Right ventricle myocardium superior (tissue), 1 donor: ENCODE data around the gene INPP5K. TPM values are rescaled to one million over a fixed set of nuclear protein-coding genes. Genes with fewer than 3 reads are reported as not detected.
"Not testable (repeated sequence)": the region's sequence is repeated elsewhere in the genome, so short reads cannot be mapped to it uniquely, and the experiment has no call there.

Source experiments
- ATAC-seq: fragments of 200-7000 bp; cut with Tn5 transposase; one replicate; pipeline ENCODE4 v1.9.1; 2020; ENCODE audit warnings: mild to moderate bottlenecking; ENCODE audit not compliant: poor library complexity
- DNase-seq: peaks from one replicate; pipeline ENCODE4 v3.0.0-alpha.2; 2020
- intact Hi-C: fragments of 100-400 bp; cut with DNase I; formaldehyde crosslinking; loops from one replicate; pipeline ENCODE4 v1.11.2; 2022
- total RNA-seq: library from RNA; stranded (reverse); fragmentation: NEBNext Ultra II Directional; extraction: Animal tissue kit (Norgen Biotek cat#: 25700); gene quantifications from one replicate; pipeline ENCODE4 v1.2.1, GENCODE V29; 2021
- donor health status: DM: no; HTN: yes; CAD: no; lungs with severe emphysema.

INPP5K gene
- total RNA-seq, 1 donor from 2014 or later, result 32.9 TPM

- intact Hi-C loops, result no loop called here
- no peak for DNase-seq
- no peak for ATAC-seq
These were observed 36.5 kb upstream of the INPP5K start for GRCh38 chr17:1552932-1553331.

DNA sequence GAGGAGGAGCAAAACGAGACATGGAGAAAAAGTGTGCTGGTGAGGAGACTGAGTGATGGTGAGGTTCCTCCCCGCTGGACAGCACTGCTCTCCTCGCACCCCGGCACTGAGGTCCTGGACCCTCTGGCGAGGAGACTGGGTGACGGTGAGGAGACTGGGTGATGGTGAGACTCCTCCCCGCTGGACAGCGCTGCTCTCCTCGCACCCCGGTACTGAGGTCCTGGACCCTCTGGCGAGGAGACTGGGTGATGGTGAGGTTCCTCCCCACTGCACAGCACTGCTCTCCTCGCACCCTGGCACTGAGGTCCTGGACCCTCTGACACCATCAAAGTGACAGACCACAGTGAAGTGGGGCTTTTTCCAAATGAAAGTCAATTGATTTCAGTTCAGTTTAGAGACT is 35.3 kb upstream of the INPP5K start:
- DNase-seq, result no peak
- no peak for ATAC-seq

DNA sequence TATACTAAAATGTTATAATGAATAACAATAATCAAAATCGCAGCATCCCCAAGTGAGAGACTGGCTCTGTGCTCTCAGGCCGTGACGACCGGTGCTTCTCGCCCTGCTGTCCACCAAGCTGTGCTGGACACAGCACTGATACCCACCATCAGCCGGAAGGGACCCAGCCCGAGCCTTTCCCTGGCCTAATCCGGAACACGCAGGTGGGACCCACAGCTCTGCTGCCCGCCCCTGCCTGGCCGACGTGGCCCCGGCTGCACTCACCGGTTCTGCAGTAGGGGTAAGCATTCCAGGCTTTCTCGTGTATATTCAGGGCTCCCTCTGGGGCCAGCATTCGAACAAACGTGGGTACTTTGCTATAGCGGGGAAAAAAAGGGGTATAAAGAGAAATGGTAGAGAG is 31.6 kb upstream of the INPP5K start:
- ATAC-seq (no peak), DNase-seq (no peak)
- intact Hi-C loops, result no loop called here

More for the DNA sequence above, 35.3 kb upstream of the INPP5K start:
- intact Hi-C loops, result no loop called here

DNA sequence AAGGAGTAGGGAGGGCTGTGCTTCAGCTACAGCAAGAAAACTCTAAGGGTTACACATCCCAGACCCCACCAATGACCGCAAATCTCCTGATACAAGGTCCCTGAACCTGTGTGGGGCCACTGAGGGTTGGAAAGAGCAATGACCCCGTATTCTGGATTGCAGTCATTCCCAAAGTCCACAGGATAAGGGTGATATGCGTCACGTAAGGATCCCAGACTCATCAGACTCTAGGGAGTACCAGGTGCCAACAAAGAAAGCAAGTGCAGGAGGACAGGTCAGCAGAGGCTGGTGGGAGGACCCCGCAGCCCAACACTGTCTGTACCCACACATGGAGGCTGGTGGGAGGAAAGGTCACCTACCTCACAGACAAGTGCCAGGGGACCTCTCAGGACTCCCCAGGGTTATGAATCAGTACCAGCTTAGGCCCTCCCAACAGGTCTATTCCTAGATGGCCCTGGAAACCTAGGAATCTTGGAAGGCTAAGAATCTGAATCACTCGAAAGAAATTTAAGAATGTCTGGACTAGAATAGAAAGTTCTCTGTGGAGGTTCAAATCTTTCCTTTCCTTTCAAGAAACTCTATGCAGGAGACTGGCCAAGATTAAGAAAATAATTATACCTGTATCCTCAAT is 30.0 kb upstream of the INPP5K start:
- intact Hi-C loops, result no loop called here
- no peak for ATAC-seq
- DNase-seq, result no peak

GRCh38 chr17:1545618-1546017 is 29.2 kb upstream of the INPP5K start:
- no peak for DNase-seq
- intact Hi-C loops, result no loop called here
- ATAC-seq, result no peak

GRCh38 chr17:1542316-1542715 is 25.9 kb upstream of the INPP5K start:
- DNase-seq (no peak), ATAC-seq (no peak)
- intact Hi-C loops, result no loop called here

- intact Hi-C loops, result no loop called here
- ATAC-seq, result no peak
- no peak for DNase-seq
These were observed 25.0 kb upstream of the INPP5K start for GRCh38 chr17:1541367-1541904.

GRCh38 chr17:1539811-1540210 is 23.4 kb upstream of the INPP5K start:
- intact Hi-C loops, result no loop called here
- DNase-seq (no peak), ATAC-seq (no peak)

DNA sequence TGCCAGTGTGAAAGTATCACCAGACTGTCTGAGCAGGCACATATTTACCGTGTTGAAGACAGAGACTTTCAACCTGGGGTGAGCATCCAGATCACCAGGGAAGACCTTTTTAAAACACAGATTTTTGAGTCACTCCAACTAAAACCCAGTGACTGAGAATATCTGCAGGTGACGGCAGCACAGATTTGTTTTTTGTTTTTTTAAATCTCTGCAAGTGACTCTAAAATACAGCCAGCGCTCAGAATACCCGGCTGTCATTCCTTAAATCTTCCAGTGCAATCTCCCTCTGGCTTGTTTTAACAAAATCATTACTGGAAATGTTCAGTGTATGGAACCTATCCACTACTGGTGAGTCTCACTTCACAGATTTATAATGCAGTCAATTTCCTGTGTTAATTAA is 19.3 kb upstream of the INPP5K start:
- DNase-seq (no peak), ATAC-seq (no peak)
- intact Hi-C loops, result no loop called here

GRCh38 chr17:1533661-1534325 is 17.4 kb upstream of the INPP5K start:
- DNase-seq (no peak), ATAC-seq (peak; percentile 85)
- intact Hi-C loops, result no loop called here

GRCh38 chr17:1532836-1533602 is 16.6 kb upstream of the INPP5K start:
- intact Hi-C loops, result no loop called here
- peak; percentile 73 for ATAC-seq
- DNase-seq, result no peak

GRCh38 chr17:1529863-1530262 is 13.5 kb upstream of the INPP5K start:
- intact Hi-C loops, result no loop called here
- ATAC-seq (no peak), DNase-seq (no peak)

GRCh38 chr17:1526876-1527275 is 10.5 kb upstream of the INPP5K start:
- intact Hi-C loops, DNase-seq, ATAC-seq: not testable (repeated sequence)

GRCh38 chr17:1522626-1523025 is 6.2 kb upstream of the INPP5K start:
- intact Hi-C loops, result no loop called here
- no peak for DNase-seq
- ATAC-seq, result no peak

- no peak for ATAC-seq
- intact Hi-C loops, result no loop called here
- DNase-seq, result no peak
These were observed 4.8 kb upstream of the INPP5K start for GRCh38 chr17:1521086-1521640.

DNA sequence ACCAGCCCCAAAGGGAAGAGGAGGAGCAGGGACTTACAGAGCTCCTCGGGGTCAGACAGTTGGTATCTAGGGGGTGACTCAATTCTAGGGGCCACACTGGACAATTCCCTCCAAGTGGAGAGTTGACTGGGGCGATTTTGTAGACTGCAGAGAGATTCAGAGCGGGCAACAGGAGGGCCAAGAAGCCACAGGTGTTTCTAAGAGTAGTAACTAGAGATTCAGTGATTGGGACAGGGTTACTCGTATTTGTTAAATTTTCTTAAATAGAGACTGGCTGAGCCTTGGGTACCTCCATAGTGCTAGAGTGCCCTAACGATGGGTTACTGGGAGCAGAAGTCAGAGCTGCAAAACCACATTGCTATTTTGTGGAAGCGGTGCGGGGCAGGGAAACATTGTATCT is 3.3 kb upstream of the INPP5K start:
- intact Hi-C loops, result loop anchor here (5.0 kb wide), 1 partner anchor 152 kb away; no protein-coding TSS in a partner anchor
- no peak for ATAC-seq

DNA sequence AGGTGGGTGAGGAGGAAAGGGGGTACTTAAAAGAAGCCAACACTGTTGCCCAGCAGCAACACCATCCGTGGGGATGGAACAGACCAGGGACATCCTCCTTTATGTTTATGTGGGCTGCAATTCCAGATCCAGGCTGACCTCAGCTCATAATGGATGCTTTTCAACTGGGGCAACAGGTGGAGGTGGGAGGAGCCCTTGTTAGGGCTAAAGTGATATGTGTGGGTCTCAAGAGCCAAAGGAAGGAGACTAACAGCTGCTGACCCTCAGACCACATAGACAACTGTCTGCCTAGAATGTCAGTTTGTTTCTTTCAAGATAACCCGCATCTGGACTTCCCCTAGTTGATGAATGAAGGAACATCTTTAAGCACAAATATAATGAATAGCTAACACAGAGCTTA is 2.0 kb upstream of the INPP5K start:
- DNase-seq, result no peak
- ATAC-seq, result no peak
- intact Hi-C loops, result loop anchor here (5.0 kb wide), 1 partner anchor 151 kb away; no protein-coding TSS in a partner anchor

More for the DNA sequence above, 3.3 kb upstream of the INPP5K start:
- DNase-seq, result no peak

GRCh38 chr17:1515640-1516387 is 598 bp downstream of the INPP5K start:
- DNase-seq (peak; percentile 50), ATAC-seq (peak; percentile 56)
- intact Hi-C loops, result loop anchor here (2.0 to 5.0 kb wide), 2 partner anchors 61 to 149 kb away; no protein-coding TSS in a partner anchor
